Panc1 (cell line): ENCODE data around the gene OGG1. TPM values are rescaled to one million over a fixed set of nuclear protein-coding genes. Genes with fewer than 3 reads are reported as not detected.

Experiments used
- ATAC-seq: fragments of 200-7000 bp; cut with Tn5 transposase; 2 replicates; pipeline ENCODE4 v1.9.1; 2020; ENCODE audit warnings: mild to moderate bottlenecking, moderate library complexity
- BruUV-seq: library from RNA; stranded (reverse); fragments of 400-500 nt; replicated peaks from 2 replicates; lab custom pipeline; 2021; lab: Mats Ljungman, UMichigan
- CTCF ChIA-PET: fragments of 300-600 bp; sonication (Branson Sonifier 250); formaldehyde crosslinking; loops from one replicate; lab custom pipeline; 2022; ENCODE audit warnings: antibody characterized with exemption; lab: Charles Lee
- POLR2A ChIA-PET: fragments of 300-600 bp; sonication (Branson Sonifier 250); formaldehyde crosslinking; loops from one replicate; lab custom pipeline; 2022; ENCODE audit warnings: antibody characterized with exemption; lab: Charles Lee
- DNase-seq: peaks from one replicate; pipeline ENCODE4 v3.0.0-alpha.2; 2010; ENCODE audit warnings: low read depth, low spot score
- H3K27ac ChIP-seq: 2 replicates; pipeline ENCODE4 v1.5.1; 2011; ENCODE audit warnings: mild to moderate bottlenecking, low read length, inconsistent platforms
- H3K27me3 ChIP-seq: fragments of 200-500 bp; sonication (Bioruptor generic); 2 replicates; pipeline ENCODE4 v1.6.0; 2014; ENCODE audit warnings: low read length, inconsistent platforms; ENCODE audit not compliant: control insufficient read depth, insufficient read depth
- H3K36me3 ChIP-seq: fragments of 200-500 bp; sonication (Bioruptor generic); 2 replicates; pipeline ENCODE4 v1.5.1; 2014; ENCODE audit warnings: inconsistent platforms, mild to moderate bottlenecking, low read length, moderate library complexity; ENCODE audit not compliant: control insufficient read depth, insufficient read depth
- H3K4me1 ChIP-seq: 2 replicates; pipeline ENCODE4 v1.5.1; 2011; ENCODE audit warnings: inconsistent platforms, mild to moderate bottlenecking, low read length, moderate library complexity; ENCODE audit not compliant: control insufficient read depth, insufficient read depth
- H3K4me3 ChIP-seq, 2 experiments: 2 replicates each; pipeline ENCODE4 v1.5.1; 2011 to 2012; ENCODE audit warnings: low read depth in 2 of 2, low read length in 2 of 2, mild to moderate bottlenecking in 2 of 2, inconsistent platforms in 1 of 2, moderate library complexity in 1 of 2
- H3K9me3 ChIP-seq: fragments of 200-500 bp; sonication (Bioruptor generic); 2 replicates; pipeline ENCODE4 v1.5.1; 2014; ENCODE audit warnings: low read depth, mild to moderate bottlenecking, inconsistent platforms, low read length, moderate library complexity; ENCODE audit not compliant: control insufficient read depth, insufficient read depth
- CTCF ChIP-seq: fragments of 450-650 bp; IDR thresholded peaks from 2 replicates; pipeline ENCODE4 v1.5.1; 2017; ENCODE audit warnings: mild to moderate bottlenecking
- POLR2AphosphoS5 ChIP-seq: IDR thresholded peaks from 2 replicates; pipeline ENCODE4 v1.6.1; 2012; ENCODE audit warnings: mild to moderate bottlenecking, low read depth, low read length, moderate library complexity
- REST ChIP-seq, 2 experiments: IDR thresholded peaks; 2 replicates each; pipeline ENCODE4 v1.6.1; 2011 to 2012; ENCODE audit warnings: low read depth in 2 of 2, control low read depth in 1 of 2, low read length in 1 of 2, mild to moderate bottlenecking in 1 of 2, moderate library complexity in 1 of 2; ENCODE audit not compliant: insufficient read depth in 1 of 2
- SIN3A ChIP-seq: IDR thresholded peaks from 2 replicates; pipeline ENCODE4 v1.6.1; 2012; ENCODE audit warnings: low read depth, mild to moderate bottlenecking, low read length, moderate library complexity, borderline replicate concordance; ENCODE audit not compliant: insufficient read depth
- TCF7L2 ChIP-seq: IDR thresholded peaks from 2 replicates; pipeline ENCODE4 v1.6.1; 2011; ENCODE audit warnings: mild to moderate bottlenecking, low read depth, low read length, inconsistent platforms
- in situ Hi-C: cut with HindIII; loops from 2 replicates; pipeline ENCODE4 v1.10.0; 2016; ENCODE audit warnings: low sequenced_read_pairs, low pct_unique_long_range_greater_than_20kb
- intact Hi-C: fragments of 100-400 bp; cut with micrococcal nuclease; formaldehyde crosslinking; loops from one replicate; pipeline ENCODE4 v1.10.0; 2022; ENCODE audit not compliant: unreplicated experiment
- total RNA-seq: library from RNA; stranded (reverse); gene quantifications from one replicate; pipeline ENCODE4 v1.2.1, GENCODE V29; 2021; ENCODE audit not compliant: unreplicated experiment

OGG1 gene
- total RNA-seq, 1 experiment from 2014 or later = 32.5 TPM

- BruUV-seq = no TSS peak
- CTCF ChIA-PET = no interaction called here
Measured at GRCh38 chr3:9791127-9791526, 41.4 kb downstream of the OGG1 start.

DNA sequence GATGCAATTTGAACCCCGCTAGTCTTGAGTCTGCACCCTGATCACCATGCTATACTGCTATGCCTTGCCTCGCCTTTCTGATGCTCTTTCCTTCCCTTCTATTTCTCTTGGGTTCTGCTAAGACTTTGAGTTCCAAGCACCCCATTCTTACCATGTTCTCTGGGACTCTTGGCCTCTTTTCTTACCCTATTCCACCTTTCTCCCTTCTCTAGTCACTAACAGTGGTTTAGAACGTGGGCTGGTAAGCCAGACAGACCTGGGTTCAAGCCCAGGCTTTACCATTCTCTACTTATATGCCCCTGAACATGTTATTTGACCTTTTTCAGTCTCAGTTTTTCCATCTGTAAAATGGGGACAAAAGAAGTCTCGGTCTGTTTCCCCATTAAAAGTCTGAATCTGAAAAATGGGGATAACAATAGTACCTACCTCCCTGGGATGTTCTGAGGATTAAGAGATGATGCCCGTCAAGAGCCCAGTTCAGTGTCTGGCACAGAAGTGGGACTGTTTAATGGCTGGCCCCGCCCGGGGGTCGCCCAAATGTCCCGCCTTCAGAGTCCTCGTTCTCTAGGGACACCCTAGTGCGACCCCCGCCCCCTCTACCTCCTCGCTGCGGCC is 42.1 kb downstream of the OGG1 start:
- DNase-seq (no peak), ATAC-seq (no peak)
- H3K36me3 ChIP-seq = peaks cover 3% of the 10 kb centered on the region; the same call in 1 of the 2 replicates
- peak overlapping the region; percentile 98 for H3K27ac ChIP-seq
- ChIA-PET POLR2A (interaction anchor here (0.7 to 1.0 kb wide), 2 partner anchors 203 to 287 kb away, joined by 3 read pairs; no protein-coding TSS in a partner anchor), CTCF (no interaction called here)
- H3K4me3 ChIP-seq = peak overlapping the region; percentile 86 to 87
- TSS peak; percentile 88 for BruUV-seq
- in situ Hi-C loops = no loop called here
- no peaks in the 10 kb centered on the region for H3K27me3 ChIP-seq
- intact Hi-C loops = no loop called here
- peaks cover 7% of the 10 kb centered on the region for H3K4me1 ChIP-seq
- TF ChIP-seq POLR2AphosphoS5 = no peak
- no peak for TF ChIP-seq TCF7L2
- TF ChIP-seq SIN3A = no peak
- TF ChIP-seq REST (IDR thresholded peaks at IDR 0.05; ENCODE audit: insufficient read depth in 1 of 2, low read depth in 2 of 2, low read length in 1 of 2) = no peak
- no peak for TF ChIP-seq CTCF
- no peaks in the 10 kb centered on the region for H3K9me3 ChIP-seq

More at GRCh38 chr3:9791127-9791526, 41.4 kb downstream of the OGG1 start:
- POLR2A ChIA-PET = interaction anchor here (0.5 kb wide), 1 partner anchor 18 kb away, joined by 5 read pairs; no protein-coding TSS in a partner anchor
- TF ChIP-seq REST (IDR thresholded peaks at IDR 0.05; ENCODE audit: insufficient read depth in 1 of 2, low read depth in 2 of 2, low read length in 1 of 2) = no peak
- no peak for TF ChIP-seq SIN3A
- TF ChIP-seq TCF7L2 = no peak
- no peak for TF ChIP-seq POLR2AphosphoS5
- TF ChIP-seq CTCF = no peak
- Histone ChIP-seq H3K27me3 (no peaks in the 10 kb centered on the region), H3K36me3 (peaks cover 3% of the 10 kb centered on the region; the same call in 1 of the 2 replicates), H3K9me3 (no peaks in the 10 kb centered on the region), H3K4me1 (peaks cover 7% of the 10 kb centered on the region), H3K27ac (peak overlapping the region; percentile 98; the same call in 1 of the 2 replicates), H3K4me3 (peak overlapping the region in 1 of 2 experiments; percentile 86; a peak in 1 of 4 replicates)
- ATAC-seq = no peak
- in situ Hi-C loops (no loop called here), intact Hi-C loops (no loop called here)
- DNase-seq = no peak
